EH (cell line): ENCODE data around the gene IQCE.

Source experiments
- DNase-seq: peaks from one replicate; pipeline ENCODE4 v3.0.0-alpha.2; 2015; ENCODE audit warnings: low read depth

Gene IQCE

DNA sequence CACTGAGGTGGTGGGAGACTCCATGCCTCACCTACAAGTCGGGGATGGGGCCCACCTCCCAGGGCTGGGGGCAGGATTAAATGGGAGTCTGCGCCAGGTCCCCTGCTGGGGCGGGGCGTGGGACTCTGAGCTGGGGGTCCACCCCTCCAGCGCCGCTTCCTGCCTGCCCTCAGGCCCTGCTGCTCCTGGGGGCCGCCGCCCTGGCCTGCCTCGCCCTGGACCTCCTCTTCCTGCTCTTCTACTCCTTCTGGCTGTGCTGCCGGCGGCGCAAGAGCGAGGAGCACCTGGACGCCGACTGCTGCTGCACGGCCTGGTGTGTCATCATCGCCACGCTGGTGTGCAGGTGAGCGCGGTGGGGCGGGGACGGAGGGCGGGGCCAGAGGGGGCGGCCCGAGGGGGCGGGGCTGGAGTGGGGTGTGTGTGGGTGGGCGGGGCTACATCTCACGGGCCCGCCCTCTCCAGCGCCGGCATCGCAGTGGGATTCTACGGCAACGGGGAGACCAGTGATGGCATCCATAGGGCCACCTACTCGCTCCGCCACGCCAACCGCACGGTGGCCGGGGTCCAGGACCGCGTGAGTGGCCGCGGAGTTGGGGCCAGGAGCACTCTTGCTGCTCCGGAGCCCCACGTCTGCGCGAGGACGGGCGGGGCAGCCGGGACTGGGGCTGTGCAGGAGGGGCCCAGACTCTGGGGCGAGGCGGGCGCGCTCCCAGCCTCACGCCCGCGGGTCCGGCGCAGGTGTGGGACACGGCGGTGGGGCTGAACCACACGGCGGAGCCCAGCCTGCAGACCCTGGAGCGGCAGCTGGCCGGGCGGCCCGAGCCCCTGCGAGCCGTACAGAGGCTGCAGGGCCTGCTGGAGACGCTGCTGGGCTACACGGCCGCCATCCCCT lies 88.1 kb downstream of the IQCE start:
- DNase-seq, result no peak

GRCh38 chr7:2647594-2648172 lies 88.9 kb downstream of the IQCE start:
- no peak for DNase-seq

- no peak for DNase-seq
These were observed 90.5 kb downstream of the IQCE start for GRCh38 chr7:2649139-2649838.

DNA sequence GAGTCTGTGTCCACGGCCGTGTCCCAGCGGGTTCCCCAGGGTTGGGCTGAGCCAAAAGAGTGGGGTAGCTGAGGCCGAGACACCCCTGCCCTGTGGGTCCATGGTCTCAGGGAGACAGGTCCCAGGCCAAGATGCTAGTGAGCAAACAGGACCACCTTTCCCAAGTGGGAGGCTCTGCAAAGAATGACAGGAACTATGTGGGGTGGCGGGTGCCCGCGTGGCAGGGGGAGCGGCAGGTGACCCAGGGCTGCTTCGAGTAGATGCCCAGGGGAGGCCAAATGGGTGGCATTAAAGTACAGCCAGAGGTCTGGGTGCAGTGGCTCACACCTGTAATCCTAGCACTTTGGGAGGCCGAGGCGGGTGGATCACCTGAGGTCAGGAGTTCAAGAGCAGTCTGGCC lies 91.2 kb downstream of the IQCE start:
- no peak for DNase-seq

DNA sequence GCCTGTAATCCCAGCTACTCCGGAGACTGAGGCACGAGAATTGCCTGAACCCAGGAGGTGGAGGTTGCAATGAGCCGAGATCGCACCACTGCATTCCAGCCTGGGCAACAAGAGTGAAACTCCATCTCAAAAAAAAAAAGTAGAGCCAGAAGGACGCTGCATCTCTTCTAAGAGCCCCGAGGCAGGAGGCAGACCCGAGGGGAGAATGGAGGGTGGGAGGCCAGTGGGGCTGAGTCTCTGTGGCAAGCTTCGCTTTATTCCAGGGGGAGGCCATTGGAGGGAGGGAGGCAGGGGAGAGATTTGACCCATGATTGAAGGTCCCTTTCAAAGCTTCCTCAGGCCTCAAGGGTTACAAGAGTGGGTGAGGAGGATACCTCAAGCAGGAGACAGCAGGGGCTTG lies 91.7 kb downstream of the IQCE start:
- peak; percentile 52 for DNase-seq

- no peak for DNase-seq
These were observed 92.6 kb downstream of the IQCE start for GRCh38 chr7:2651336-2651735.

- no peak for DNase-seq
These were observed 93.3 kb downstream of the IQCE start for GRCh38 chr7:2651847-2652735.

- DNase-seq, result no peak
These were observed 93.9 kb downstream of the IQCE start for GRCh38 chr7:2652736-2653060.

GRCh38 chr7:2654059-2654458 lies 95.3 kb downstream of the IQCE start:
- DNase-seq, result no peak

DNA sequence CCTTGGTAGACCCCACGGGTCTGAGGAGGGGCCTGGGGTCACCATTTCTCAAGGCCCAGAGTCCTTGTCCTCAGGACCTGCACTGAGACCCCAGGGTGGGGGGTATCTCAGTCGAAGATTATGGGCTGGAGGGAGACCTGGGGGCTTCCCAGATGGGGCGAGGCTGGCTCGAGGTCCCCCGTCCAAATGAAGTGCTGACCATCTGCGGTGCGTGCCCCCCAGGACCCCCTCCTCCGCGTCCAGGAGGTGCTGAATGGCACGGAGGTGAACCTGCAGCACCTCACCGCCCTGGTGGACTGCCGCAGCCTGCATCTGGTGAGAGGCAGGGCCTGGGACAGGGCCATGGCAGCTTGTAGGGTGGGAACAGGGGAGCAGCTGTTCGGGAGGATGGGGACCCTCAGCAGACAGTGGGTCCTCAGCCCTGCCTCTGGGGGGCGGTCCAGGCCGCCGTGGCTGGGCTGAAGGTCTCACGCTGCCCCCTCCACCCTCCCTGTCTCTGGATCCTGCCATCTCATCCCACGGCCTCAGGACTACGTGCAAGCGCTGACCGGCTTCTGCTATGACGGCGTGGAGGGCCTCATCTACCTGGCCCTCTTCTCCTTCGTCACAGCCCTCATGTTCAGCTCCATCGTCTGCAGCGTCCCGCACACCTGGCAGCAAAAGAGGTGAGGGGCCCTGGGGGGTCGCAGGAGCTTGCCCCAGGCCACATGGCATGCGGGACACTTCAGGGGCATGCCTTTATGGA lies 97.3 kb downstream of the IQCE start:
- no peak for DNase-seq

- no peak for DNase-seq
These were observed 98.4 kb downstream of the IQCE start for GRCh38 chr7:2657208-2657607.

DNA sequence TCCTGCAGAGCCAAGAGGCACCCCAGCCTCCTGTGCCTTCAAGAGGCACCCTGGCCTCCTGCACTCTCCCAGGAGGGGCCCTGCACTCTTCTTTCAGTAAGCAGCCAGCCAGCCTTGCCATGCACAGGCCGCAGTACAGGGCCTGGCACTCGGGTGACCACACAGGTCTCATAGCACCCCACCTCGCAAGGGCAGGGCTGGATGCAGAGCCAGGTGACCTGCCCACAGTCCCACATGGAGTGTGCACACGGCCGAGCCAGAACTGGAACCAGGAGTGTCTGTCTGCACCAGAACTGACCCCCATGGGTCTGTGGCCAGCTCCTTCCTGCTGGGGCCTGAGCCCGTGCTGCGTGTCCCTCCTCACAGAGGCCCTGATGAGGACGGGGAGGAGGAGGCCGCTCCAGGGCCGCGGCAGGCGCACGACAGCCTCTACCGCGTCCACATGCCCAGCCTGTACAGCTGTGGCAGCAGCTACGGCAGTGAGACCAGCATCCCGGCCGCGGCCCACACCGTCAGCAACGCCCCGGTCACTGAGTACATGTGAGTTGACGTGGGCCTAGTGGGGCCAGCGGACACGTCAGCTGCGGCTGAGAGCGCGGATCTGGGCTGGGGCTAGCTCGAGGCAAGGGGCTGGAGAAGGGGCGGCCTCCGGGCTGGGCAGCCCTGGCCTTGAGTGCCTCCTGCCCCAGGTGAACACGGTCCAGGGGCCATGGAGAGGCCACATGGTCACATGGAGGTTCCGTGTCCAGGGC lies 99.3 kb downstream of the IQCE start:
- no peak for DNase-seq

GRCh38 chr7:2658941-2659340 lies 100.2 kb downstream of the IQCE start:
- no peak for DNase-seq

- no peak for DNase-seq
These were observed 101.0 kb downstream of the IQCE start for GRCh38 chr7:2659556-2660358.

DNA sequence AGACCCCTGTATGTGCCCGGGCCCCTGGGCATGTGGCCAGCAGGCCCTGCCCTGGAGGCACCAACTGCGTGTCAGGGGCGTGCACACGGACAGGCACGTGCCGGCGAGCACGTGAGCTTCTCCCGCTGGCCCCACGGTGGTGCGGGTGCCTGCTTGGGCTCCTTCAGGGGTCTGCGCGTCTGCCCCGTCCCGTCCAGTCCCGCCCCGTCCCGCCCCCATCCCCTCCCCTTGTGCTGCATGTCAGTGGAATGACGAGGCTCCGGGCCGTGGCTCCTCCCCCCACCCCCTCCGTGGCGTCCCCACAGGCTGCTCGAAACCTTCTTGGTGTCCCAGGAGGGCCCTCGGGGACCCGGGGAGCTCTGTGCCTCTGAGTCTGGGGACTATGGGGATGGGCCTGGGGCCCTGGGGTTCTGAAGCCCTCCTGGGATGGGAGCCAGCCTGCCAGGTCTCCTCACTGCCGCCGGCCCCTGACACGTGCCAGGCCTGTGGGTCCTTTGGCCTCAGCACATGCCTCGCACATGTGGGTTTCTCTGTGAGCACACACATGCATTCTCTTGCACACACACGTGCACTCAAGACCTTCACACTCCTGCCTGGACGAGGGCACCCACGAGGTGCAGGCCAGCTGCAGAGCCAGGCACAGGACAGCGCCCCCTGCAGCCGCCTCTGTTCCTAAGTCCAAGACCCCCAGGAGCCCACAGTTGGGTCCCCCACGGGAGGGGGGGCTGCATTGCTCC lies 101.7 kb downstream of the IQCE start:
- DNase-seq, result peak; percentile 35

DNA sequence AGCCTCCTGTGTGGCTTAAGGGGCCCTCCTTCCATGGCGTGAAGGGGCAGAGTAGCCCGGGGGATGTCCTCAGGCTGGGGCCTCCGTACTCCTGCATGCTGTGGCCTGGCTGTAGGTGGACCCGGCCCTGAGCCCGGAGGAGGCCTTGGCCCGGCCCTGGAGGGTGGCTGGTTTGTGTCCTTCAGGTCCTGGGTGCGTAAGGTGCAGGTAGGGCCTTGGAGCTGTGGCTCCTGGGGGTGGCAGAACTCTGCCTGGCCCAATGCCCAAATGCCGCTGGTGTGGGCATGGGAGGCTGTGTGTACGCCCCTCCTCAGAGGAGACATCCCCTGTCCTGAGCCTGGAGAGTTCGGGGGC lies 102.3 kb downstream of the IQCE start:
- no peak for DNase-seq

- no peak for DNase-seq
These were observed 103.0 kb downstream of the IQCE start for GRCh38 chr7:2661602-2662272.

DNA sequence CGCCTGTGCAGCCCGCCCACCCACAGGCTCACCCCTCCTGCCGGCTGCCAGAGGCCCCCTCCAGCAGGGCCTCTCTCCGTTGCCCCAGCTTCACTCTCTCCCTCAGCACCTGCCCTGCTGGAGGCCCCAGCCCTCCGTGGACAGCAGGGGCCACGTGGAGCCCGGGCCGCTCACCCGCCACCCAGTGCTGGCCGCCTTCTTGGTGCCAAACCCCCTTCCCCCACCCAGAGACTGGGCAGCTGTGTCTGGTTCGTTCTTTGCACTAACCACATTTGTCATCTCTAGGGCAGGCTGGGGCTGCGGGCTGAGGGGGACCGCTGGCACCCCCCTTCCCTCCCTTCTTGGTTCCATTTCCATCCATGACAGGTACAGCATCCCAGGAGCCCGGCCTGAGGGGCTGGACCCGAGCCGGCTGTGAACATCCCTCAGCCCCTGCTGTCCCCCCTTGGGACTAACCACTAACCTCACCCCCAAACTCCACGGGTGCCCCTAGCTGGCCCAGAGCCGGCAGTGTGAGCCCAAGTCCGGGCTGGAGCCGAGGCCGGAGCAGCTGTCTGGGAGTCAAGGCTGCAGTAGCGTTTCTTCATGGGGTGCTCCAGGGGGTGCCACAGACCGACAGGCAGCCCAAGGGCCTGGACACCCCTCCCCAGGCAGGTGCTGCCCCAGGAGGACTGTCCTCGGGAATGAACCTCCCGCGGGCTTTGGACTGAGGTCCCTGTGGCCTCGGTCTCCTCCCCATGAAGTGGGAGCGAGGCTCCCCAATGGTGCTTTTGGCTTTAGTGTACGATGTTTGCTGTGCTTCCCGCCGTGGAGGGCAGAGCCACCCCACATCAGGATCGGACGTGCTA lies 103.7 kb downstream of the IQCE start:
- DNase-seq, result no peak
